Ammon's horn (tissue), 1 donor: ENCODE data around the gene USH1C.

ENCODE experiments used
- DNase-seq: peaks from one replicate; pipeline ENCODE4 v3.0.0-alpha.2; 2016; ENCODE audit warnings: low spot score

USH1C gene

DNA sequence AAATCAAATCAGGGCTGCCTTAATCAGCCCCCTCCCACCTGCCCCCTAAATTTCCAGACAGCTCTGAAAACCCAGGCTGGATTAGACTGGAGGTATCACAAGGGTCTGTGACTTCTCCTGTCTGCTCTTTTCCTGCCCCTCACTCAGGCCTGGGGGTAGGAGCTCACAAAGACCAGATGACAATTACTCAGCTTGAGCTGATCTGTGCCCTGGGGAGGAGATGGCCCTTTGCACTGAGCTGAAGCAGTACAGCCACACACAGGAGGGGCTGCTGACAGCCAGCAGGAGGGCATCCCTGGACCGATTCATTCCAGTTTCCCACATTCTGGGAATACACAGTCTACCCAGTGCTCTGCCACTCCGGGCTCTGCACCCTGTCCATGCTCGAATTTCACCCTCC, 71.7 kb downstream of the USH1C start:
- DNase-seq: no peak

DNA sequence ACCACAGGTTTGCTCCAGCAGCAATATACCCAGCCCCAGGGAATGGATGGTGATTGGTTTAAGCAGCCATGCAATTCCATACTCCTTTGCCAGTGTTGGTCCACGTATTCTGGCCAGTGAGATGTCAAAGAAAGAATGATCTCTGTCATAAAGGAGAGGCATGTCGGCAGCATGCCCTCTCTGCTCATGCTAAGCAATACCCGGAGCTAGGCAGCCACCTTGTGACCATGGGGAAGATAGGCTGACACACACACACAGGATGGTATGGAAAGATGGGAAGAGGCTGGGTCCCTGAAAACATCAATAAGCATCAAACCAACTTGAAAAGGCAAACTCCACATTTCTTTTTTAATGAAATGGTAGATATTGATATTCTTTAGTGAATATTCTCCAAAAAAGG, 72.7 kb downstream of the USH1C start:
- DNase-seq: no peak

DNA sequence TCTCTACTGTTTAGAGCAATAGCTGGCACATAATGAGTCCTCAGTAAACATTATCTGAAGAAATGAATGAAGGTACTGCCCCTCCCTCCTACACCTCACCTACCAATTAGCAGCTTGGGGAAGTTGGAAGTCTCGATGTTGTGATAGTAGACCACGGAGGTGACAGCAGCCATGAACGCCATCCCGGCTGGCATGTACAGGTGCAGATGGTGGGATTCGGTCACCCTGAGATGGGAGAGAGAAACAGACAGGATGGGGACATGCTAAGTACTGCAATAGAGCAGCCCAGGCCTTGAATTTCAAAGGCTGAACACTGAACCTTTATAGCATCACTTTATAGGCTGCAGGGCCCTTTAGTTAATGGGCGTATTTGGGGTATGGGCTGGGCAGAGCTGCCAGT, 74.2 kb downstream of the USH1C start:
- no peak for DNase-seq

DNA sequence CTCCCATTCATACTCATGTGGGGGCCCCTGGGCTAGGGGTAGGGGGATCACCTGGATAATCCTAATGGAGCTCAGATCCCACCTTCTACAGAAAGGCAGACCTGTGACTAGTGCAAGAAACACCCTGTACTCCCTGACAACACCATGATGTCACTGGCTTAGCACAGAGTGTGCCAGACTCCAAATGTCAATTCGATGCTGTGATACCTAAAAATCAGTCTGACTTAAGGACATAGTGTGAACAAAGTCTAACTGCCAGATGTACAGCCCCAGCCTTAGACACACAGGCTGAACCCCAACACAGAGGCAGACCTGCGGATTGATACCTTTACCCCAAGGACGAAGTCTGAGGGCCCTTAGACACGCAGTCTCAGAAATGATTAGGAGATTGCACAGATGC, 76.1 kb downstream of the USH1C start:
- DNase-seq: no peak

DNA sequence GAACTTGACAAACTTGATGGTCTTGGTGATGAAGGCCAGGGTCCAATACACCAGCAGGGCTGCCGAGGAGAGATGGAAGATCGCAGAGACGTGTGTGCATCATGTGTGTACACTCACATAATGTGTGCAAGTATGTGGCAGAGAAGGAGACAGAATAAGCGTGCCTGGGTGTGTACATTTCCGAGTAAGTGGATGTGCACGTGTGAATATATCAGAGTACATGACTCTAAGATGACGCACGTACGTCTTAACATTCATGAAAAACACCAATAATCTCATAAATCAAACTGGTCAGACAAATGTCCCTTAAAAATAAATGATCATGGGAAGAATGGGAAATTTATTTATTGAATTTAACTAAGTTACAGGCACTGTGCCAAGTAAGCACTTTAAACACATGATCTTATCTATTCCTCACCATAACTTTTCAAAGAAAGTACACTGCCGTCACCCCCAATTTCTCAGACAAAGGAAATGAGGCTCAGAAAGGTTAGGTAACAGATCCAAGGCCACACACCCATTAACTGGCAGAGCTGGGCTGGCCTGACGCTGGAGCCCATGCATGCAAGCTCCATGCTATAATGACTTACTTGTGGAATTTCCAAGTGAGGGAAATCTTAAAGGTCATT, 80.6 kb downstream of the USH1C start:
- no peak for DNase-seq

DNA sequence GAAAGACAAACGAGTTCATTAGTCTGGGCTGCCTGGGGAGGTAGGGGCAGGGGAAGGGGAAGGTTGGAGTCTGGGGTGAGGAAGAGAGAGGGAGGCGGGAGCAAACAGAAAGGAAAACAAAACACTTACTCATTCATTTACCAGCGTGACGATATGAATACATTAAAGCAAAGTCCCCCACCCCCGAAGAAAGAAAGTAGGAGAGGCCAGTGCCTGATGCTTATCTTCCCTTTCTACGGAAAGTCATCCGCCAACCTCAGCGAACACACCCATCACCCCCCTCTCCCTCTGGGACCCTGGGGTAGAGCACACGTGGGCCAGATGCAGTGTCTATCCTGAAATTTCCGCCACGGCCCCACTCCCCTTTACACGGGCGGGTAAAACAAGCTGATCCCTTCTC, 81.3 kb downstream of the USH1C start:
- no peak for DNase-seq

DNA sequence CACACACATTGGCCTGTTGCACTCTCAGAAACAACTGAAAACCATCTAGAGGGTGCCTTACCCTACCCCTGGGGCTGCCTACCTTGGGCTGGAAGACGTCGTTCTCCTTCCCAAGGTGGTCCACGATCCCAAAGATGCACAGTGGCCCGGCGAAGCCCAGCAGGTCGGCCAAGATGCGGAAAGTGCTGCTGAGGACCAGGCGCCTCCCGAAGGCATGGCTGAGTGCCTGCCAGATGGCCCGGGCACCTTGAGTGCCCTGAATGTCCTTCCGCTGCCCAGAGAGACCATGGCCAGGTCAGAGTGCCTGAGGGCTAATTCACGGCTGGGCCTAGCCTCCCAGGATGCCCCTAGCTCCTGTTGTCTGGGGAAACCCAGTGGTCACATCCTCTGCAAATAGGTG, 83.8 kb downstream of the USH1C start:
- no peak for DNase-seq

DNA sequence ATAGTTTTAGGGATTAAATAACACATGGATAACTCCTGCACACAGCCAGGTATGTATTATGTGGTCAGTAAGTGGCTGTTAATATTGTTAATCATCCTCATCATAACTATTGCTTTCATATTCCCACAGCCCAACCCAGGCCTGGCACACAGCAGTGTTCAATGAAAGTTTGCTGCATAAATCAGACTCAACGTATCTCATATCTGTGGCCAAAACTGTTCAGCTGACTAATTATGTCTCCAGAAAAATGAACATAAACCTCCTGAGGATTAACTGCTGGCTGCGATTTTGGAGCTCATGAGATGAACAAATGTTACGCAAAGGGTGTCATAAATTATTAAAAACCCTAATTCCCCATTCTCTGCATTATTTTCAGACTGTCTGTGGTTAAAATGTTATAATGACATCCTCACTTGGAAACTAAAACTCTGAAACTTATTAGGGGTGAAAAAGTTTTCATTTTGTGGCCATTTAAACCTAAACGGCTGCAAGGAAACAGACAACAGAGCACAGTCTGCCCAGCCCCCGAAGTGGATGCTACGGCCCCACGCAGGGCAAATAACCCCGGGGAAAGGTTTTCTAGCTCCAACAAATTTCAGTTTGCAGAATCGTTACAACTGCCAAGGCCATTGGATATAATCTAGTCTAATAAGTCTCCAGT, 84.8 kb downstream of the USH1C start:
- DNase-seq: no peak

DNA sequence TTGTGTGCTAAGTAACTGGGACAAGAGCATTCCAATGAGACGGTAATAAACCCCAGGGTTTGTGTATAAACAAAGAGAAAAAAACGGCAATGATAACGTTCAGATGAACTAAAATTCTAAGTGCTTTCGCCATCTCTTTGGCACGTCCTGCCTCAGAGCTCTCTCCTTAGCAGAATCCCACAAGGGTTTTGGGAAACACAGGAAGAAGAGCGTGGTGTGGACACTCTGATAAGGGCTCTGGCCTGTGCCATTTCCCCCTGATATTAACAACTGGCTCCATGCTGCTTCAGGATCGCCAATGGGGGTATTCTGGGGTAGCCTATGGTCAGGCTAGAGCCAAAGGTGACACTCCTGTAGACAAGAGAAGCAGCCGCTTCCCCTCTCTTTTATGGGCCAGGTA, 85.9 kb downstream of the USH1C start:
- DNase-seq: no peak

DNA sequence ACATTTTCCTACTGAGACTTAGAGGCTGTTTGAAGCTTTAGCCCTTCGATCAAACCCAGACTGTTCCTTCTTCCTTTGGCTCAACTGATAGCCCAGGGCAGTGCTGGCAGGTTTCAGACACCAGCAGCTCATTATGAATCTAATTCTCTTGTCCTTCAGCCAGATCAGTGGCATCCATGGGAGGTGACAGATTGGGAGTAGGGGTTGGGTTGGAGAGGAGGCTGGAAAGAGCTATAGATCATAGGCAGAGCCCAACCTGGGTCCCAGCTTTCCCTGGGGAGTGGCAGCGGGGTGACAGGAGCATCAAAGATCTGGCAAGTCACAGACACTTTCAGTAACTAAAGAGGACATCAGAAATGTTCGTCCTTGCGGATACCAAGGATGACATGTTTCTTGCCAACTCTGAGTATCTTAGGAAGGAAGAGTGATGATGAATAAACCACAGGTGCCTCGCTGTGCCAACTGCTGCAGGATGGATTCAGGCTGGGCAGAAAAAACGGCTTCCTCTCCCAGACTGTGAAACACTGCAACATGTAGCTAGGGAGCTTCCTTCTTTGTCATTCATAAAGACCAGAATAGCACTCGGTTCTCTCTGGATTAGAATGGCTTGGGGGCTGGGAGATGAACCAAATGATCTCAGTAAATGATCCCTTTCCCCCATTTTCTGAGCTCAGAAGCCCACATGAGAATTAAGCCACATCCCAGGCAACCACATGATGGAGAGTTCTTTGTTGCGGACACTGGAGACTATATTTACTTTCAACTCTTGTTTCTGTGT, 86.6 kb downstream of the USH1C start:
- DNase-seq: peak; percentile 27

DNA sequence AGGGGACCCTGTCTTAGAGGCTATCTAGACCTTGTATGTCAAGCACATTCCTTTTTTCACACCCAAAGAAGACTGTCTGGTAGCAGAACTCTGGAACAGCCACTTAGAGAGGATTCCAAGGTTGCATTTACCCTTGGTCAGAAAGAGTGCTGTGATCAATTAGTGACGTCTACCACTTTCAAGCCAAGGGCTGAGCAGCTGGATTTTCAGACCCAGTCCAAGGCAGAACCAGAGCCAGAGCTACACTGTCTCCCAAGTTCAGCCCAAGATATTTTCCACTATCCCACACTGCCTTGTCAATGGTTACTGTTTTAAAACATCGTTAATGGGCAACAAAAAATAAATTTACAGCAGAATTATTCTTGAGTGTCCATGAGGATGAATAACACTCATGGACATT, 91.5 kb downstream of the USH1C start:
- no peak for DNase-seq

DNA sequence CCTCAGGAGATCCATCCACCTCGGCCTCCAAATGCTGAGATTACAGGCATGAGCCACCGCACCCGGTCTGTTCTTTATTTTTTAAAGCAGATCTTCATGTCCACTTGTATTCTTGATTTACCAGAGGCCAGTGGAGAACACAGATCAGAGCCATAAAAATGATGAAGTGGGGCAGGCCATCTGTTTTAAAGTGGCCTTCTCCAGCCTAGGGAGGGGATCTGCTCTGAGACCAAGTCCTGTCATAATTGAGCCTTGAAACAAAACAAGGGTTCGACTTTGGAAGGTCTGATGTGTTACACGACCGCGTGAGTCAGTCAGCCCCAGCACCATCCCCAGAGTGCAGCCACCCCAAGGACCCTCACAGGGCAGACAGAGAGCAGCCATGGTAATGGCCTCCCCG, 95.1 kb downstream of the USH1C start:
- DNase-seq: no peak

DNA sequence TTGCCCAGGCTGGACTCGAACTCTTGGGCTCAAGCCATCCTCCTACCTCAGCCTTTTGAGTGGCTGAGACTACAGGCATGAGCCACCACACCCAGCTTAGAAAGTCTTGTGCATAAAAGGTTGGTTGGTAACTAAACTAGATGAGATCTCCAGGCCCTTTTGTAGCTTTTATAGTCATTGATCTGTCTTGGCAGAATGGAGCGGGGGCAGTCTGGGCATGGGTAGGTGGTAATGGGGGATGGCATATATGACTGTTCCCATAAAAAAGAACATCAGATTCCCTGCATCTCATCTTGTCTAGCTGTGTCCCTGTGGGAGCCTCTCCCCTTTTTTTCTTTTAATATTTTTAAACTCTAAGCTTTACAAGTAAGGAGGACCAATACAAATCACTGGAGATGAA, 97.7 kb downstream of the USH1C start:
- no peak for DNase-seq

DNA sequence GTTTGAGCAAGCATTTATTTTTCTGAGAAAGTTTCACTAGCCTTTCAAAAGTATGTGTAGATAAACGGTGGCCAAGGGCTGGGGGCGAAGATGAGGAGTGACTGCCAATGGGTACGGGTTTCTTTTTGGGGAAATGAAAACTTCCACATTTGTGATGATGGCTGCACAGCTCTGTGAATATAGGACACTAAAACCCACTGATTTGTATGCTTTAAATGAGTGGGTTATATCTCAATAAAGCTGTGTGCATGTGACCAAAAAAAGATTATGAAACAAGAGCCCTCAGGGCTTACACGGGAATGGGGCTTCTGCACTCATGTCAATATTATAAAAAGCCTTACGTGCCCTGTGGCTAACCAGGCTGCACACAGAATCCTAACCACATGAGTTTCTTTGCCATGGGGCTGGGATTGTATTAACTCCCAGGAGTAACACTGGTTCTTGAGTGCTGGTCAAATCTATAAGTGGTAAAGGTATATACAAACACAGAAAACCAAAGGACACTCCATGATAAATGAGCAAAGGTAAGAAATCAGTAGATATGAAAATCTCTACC, 98.9 kb downstream of the USH1C start:
- DNase-seq: no peak

DNA sequence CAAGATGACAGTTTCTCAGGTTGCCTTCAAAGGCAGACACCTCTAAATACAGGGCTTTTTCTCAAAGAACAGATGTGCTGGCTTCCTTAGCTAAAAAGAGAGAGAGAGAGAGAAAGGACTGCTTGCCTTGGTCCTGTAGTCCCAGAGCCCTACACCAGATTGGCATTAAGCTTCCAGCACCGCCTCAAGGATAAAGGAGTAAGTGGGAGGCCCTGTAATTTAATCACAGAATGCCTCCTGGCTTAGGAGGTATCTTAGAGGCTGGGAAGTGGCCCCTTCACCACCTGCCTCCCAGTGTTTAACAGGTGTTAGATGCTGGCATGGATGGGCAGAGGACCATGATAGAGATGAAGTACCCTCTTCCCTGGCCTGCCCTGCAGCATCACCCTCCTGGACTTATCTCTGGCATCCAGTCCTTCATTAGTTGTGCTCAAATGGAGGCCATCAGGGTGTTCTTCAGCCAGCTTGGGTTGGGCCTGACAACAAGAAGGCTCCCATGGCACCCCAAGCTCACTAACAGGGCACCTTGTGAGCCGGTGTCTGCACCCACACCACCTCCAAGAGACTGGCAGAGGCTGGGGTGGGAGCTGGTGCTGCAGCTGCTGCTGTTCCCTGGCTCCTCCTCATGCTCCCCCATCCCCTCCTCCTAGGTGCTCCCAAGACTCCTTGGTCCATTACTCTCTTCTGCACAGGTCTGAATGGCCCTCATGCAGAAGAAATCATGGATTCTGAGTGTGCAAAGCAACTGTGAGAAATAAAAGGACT, 100.1 kb downstream of the USH1C start:
- no peak for DNase-seq
